Stomach (tissue), 9 donors: ENCODE measurements around the gene DCLRE1A. TPM values are rescaled to one million over a fixed set of nuclear protein-coding genes. Genes with fewer than 3 reads are reported as not detected.
A peak's percentile ranks its signal among the peaks of the same experiment; 100 is the strongest.
"Not testable (repeated sequence)": the region's sequence is repeated elsewhere in the genome, so short reads cannot be mapped to it uniquely, and the experiment has no call there.

Experiments used
- DNase-seq, 2 donors: peaks; one replicate each; pipeline versions ENCODE4 v3.0.0 to v3.0.0-alpha.2; 2013 to 2019
- H3K27ac ChIP-seq, 5 donors: fragments of 200-600 bp in 4 of 5; sonication (generic) in 4 of 5; one replicate each; pipeline ENCODE4 v1.5.1; 2013 to 2019; ENCODE audit warnings: mild to moderate bottlenecking in 1 of 5, moderate library complexity in 1 of 5
- H3K27me3 ChIP-seq, 3 donors: fragments of 200-600 bp; sonication (generic); one replicate each; pipeline ENCODE4 v1.5.1; 2017 to 2019; ENCODE audit warnings: mixed run types in 1 of 3
- H3K36me3 ChIP-seq, 4 donors: fragments of 200-600 bp; sonication (generic); 1 replicate in 3 of 4; 2 replicates in 1 of 4; pipeline ENCODE4 v1.5.1; 2016 to 2019
- H3K4me1 ChIP-seq, 4 donors: fragments of 200-600 bp; sonication (generic); one replicate each; pipeline ENCODE4 v1.5.1; 2016 to 2019
- H3K4me3 ChIP-seq, 4 donors: fragments of 200-600 bp; sonication (generic) in 3 of 4; one replicate each; pipeline ENCODE4 v1.5.1; 2016 to 2019; ENCODE audit warnings: mild to moderate bottlenecking in 1 of 4
- H3K9me3 ChIP-seq, 4 donors: fragments of 200-600 bp; sonication (generic); one replicate each; pipeline ENCODE4 v1.5.1; 2016 to 2019
- CTCF ChIP-seq, 7 experiments: fragments of 450-650 bp in 4 of 7; fragments of 200-600 bp in 3 of 7; sonication (generic) in 3 of 7; IDR thresholded peaks; one replicate each; pipeline ENCODE4 v1.5.1; 2016 to 2019; ENCODE audit warnings: antibody characterized with exemption in 7 of 7, control low read depth in 2 of 7, mild to moderate bottlenecking in 1 of 7
- EP300 ChIP-seq: sonication (generic); formaldehyde crosslinking; IDR thresholded peaks from one replicate; pipeline ENCODE4 v1.6.1; 2017; ENCODE audit warnings: antibody characterized with exemption
- POLR2A ChIP-seq, 4 donors: fragments of 450-650 bp; IDR thresholded peaks; one replicate each; pipeline ENCODE4 v1.6.1; 2016; ENCODE audit warnings: antibody characterized with exemption in 4 of 4, control low read depth in 2 of 4, mild to moderate bottlenecking in 1 of 4, moderate library complexity in 1 of 4
- POLR2AphosphoS5 ChIP-seq, 3 donors: sonication (generic); formaldehyde crosslinking; IDR thresholded peaks; one replicate each; pipeline ENCODE4 v1.6.1; 2016; ENCODE audit warnings: antibody characterized with exemption in 3 of 3
- WGBS, 5 donors: extraction: QIAGEN DNeasy Blood & Tissue Kit in 3 of 5; methylation state at CpG; one replicate each; pipeline versions ENCODE4 v1.1.5 to v1.1.7; 2013 to 2018; 5-methylcytosine and 5-hydroxymethylcytosine counted together
- intact Hi-C: fragments of 100-400 bp; cut with DNase I; formaldehyde crosslinking; loops from one replicate; pipeline ENCODE4 v1.15.1; 2023; ENCODE audit warnings: low total_unique reads
- polyA plus RNA-seq, 3 donors: library from polyadenylated mRNA; stranded (reverse); fragments of 200-250 nt; gene quantifications; one replicate each; pipeline ENCODE4 v1.2.3, GENCODE V29; 2013
- total RNA-seq, 5 donors: library from RNA; depleted of rRNA; stranded (reverse); fragments of >200 nt; gene quantifications; one replicate each; pipeline versions ENCODE4 v1.1.0 to v1.2.3, GENCODE V29; 2014 to 2016
- donor health status: healthy with polysubstance abuse.
- donor health status: Bipolar disorder and iron deficiency.
- donor health status: healthy.

Gene DCLRE1A
- total and polyA plus RNA-seq, 8 donors: 2.0 to 11.7 (median 3.6) TPM

DNA sequence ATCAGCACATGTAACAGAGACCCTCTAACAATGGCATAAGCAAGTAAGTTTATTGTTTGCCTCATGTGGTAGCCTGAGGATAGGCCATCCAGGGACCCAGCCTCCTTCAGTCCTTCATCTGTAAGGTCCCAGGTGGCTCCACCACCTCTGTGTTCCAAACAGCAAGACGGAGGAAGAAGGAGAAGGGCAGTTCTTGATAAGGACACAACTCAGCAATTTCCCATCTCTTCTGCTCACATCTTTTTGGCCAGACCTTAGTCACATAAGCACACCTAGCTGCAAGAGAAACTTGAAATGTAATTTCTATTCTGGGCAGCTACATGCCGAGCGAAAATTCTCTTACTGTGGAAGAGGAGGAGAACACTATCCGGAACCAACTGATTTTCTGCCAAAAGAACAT lies 33.9 kb downstream of the DCLRE1A start:
- Histone ChIP-seq H3K4me1 (no peaks in the 10 kb centered on the region), H3K27ac (no peak overlapping the region), H3K27me3 (no peaks in the 10 kb centered on the region), H3K36me3 (no peaks in the 10 kb centered on the region), H3K9me3 (no peaks in the 10 kb centered on the region), H3K4me3 (no peak overlapping the region)
- intact Hi-C loops: no loop called here
- no peak for DNase-seq
- 91 to 94% (median 93%) methylated on average over 4 of the region's 4 CpGs for WGBS, 5 donors
- no peak for TF ChIP-seq CTCF (IDR thresholded peaks at IDR 0.05)
- TF ChIP-seq EP300: no peak
- TF ChIP-seq POLR2A (IDR thresholded peaks at IDR 0.05): no peak
- no peak for TF ChIP-seq POLR2AphosphoS5 (IDR thresholded peaks at IDR 0.05)

DNA sequence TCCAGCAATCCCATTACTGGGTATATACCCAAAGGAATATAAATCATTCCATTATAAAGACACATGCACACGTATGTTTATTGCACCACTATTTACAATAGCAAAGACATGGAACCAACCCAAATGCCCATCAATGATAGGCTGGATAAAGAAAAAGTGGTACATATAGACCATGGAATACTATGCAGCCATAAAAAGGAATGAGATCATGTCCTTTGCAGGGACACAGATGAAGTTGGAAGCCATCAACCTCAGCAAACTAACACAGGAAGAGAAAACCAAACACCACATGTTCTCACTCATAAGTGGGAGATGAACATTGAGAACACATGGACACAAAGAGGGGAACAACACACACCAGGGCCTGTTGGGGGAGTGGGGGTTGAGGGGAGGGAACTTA lies 39.2 kb downstream of the DCLRE1A start:
- H3K27me3 ChIP-seq, H3K27ac ChIP-seq, intact Hi-C loops, H3K4me3 ChIP-seq, H3K4me1 ChIP-seq, DNase-seq, H3K9me3 ChIP-seq, H3K36me3 ChIP-seq: not testable (repeated sequence)
- 83 to 95% (median 85%) methylated on average over 1 of the region's 1 CpG for whole genome bisulfite sequencing, 5 donors

DNA sequence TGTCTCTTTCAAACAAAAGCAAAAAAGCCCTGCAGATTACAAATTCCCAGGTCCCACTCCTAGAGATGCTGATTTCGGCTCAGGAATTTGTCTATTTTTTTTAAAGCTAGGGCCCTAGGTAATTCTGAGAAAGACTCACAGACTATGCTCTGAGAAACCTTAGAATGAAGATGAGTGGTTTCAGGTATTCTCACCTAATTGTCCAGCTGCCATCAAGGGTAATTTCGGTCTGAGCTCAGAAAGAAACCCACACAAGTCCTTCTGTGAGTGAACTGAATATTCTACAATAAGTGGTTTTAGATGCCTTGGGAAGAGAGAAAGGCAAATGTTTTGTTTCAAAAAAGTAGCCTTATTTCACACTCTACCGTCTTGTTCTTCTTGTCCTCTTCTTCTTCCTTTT lies 45.7 kb downstream of the DCLRE1A start:
- WGBS, 5 donors: 87 to 93% (median 90%) methylated on average over 3 of the region's 3 CpGs
- no peak overlapping the region for H3K27ac ChIP-seq
- TF ChIP-seq CTCF (IDR thresholded peaks at IDR 0.05) (no peak), POLR2AphosphoS5 (IDR thresholded peaks at IDR 0.05) (no peak), EP300 (no peak), POLR2A (IDR thresholded peaks at IDR 0.05) (no peak)
- H3K4me3 ChIP-seq: no peak overlapping the region
- no peaks in the 10 kb centered on the region for H3K27me3 ChIP-seq
- intact Hi-C loops: no loop called here
- no peaks in the 10 kb centered on the region for H3K9me3 ChIP-seq
- no peak for DNase-seq
- peaks cover 0 to 8% (median 3%) of the 10 kb centered on the region in 4 donors for H3K4me1 ChIP-seq
- H3K36me3 ChIP-seq: no peaks in the 10 kb centered on the region

GRCh38 chr10:113806503-113806902 lies 47.4 kb downstream of the DCLRE1A start:
- H3K4me3 ChIP-seq: no peak overlapping the region
- 92 to 99% (median 97%) methylated on average over 4 of the region's 4 CpGs for WGBS, 5 donors
- DNase-seq: no peak
- H3K4me1 ChIP-seq: peaks cover 0 to 18% (median 9%) of the 10 kb centered on the region in 4 donors
- no peak overlapping the region for H3K27ac ChIP-seq
- TF ChIP-seq EP300 (no peak), CTCF (IDR thresholded peaks at IDR 0.05) (no peak), POLR2A (IDR thresholded peaks at IDR 0.05) (no peak), POLR2AphosphoS5 (IDR thresholded peaks at IDR 0.05) (no peak)
- H3K9me3 ChIP-seq: no peaks in the 10 kb centered on the region
- no peaks in the 10 kb centered on the region for H3K36me3 ChIP-seq
- no peaks in the 10 kb centered on the region for H3K27me3 ChIP-seq
- intact Hi-C loops: no loop called here

DNA sequence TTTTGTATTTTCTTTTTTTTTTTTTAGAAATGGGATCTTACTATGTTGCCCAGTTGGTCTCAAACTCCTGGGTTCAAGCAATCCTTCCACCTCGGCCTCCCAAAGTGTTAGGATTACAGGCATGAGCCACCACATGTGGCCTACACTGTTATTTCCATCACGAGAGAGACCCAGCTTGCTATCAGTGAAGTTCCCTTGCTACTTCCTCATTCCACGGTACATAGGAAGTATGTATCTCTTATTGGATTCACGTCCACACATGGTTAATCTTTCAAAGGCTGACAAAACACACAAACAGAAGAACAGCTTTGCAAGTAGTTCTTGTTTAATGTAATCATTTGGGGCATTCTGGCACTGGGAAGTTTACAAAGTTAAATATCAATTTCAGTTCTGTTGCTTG lies 50.9 kb downstream of the DCLRE1A start:
- TF ChIP-seq CTCF (IDR thresholded peaks at IDR 0.05): no peak
- TF ChIP-seq EP300: no peak
- no peak for TF ChIP-seq POLR2A (IDR thresholded peaks at IDR 0.05)
- TF ChIP-seq POLR2AphosphoS5 (IDR thresholded peaks at IDR 0.05): no peak
- WGBS, 5 donors: 21 to 34% (median 27%) methylated on average over 4 of the region's 4 CpGs
- no peaks in the 10 kb centered on the region for H3K9me3 ChIP-seq
- DNase-seq: peak in 1 of 2 donors; percentile 24
- no peaks in the 10 kb centered on the region for H3K36me3 ChIP-seq
- H3K27ac ChIP-seq: peak overlapping the region in 1 of 5 donors; percentile 18
- intact Hi-C loops: loop anchor here (5.0 kb wide), 1 partner anchor 299 kb away; no protein-coding TSS in a partner anchor
- peaks cover 0 to 23% (median 11%) of the 10 kb centered on the region in 4 donors for H3K4me1 ChIP-seq
- no peaks in the 10 kb centered on the region for H3K27me3 ChIP-seq
- no peak overlapping the region for H3K4me3 ChIP-seq
